Right ventricle myocardium inferior (tissue), 1 donor: ENCODE data around the gene ZDHHC8. TPM values are rescaled to one million over a fixed set of nuclear protein-coding genes. Genes with fewer than 3 reads are reported as not detected.

Experiments used
- ATAC-seq: fragments of 200-7000 bp; cut with Tn5 transposase; one replicate; pipeline ENCODE4 v1.9.1; 2020; ENCODE audit warnings: mild to moderate bottlenecking, moderate library complexity
- DNase-seq: peaks from one replicate; pipeline ENCODE4 v3.0.0; 2021; ENCODE audit errors: missing footprints
- intact Hi-C: fragments of 100-400 bp; cut with DNase I; formaldehyde crosslinking; loops from one replicate; pipeline ENCODE4 v1.11.0; 2022
- total RNA-seq: library from RNA; stranded (reverse); fragmentation: NEBNext Ultra II Directional; extraction: Animal tissue kit (Norgen Biotek cat#: 25700); gene quantifications from one replicate; pipeline ENCODE4 v1.2.1, GENCODE V29; 2021
- donor health status: DM: no; HTN: yes; CAD: no; lungs with severe emphysema.

Gene ZDHHC8
- total RNA-seq, 1 donor from 2014 or later: 44.4 TPM

GRCh38 chr22:20165421-20165820 lies 33.8 kb downstream of the ZDHHC8 start:
- DNase-seq (no peak), ATAC-seq (no peak)
- intact Hi-C loops: no loop called here

GRCh38 chr22:20165913-20166312 lies 34.3 kb downstream of the ZDHHC8 start:
- DNase-seq (no peak), ATAC-seq (no peak)
- intact Hi-C loops: no loop called here

DNA sequence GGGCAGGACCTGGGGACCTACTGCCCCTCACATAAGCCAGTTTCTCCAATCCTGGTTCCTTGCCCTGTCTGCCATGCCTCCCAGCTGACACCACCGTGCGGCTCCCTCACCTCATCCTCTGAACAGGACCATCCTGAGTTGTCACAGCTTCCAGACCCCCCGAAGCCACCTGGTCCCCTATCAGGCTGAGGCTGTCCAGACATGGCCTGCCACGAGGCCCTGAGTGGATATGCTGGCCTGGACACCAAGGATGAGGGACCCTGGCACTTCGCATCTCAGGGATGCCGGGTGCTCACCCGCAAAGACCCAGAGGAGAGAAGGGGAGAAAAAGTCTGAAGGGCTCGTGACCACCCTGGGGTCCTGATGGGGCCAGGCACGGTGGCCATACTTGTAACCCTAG lies 35.1 kb downstream of the ZDHHC8 start:
- intact Hi-C loops: no loop called here
- no peak for ATAC-seq
- DNase-seq: no peak

- DNase-seq (no peak), ATAC-seq (no peak)
- intact Hi-C loops: no loop called here
Measured at GRCh38 chr22:20167643-20168322, 36.2 kb downstream of the ZDHHC8 start.

DNA sequence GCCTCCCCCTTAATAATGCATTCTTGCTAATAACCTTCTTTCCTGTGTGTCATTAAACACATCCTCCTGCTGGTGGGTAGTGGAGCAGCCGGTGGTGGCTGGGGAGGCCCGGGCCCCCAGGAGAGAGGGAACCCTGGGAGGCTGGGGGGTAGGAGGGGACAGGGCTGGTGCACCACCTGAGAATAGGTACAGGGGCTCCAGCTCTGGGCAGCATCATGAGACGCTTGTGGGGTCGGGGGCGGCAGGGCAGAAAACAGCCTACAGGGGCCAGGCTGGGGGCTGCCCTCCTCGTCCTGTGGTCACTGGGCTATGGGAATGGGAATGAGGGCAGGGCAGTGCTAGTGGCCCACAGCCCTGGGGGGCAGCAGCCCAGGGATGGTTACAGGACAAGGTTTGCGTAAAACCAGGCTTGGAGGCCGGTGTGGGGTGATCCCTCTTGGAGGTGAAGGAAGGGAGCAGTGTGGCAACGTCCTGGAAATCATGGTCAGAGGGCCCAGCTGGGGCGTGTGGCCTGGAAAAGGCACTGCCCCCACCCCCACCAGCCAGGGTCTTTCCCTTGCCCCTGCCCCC lies 37.7 kb downstream of the ZDHHC8 start:
- intact Hi-C loops: no loop called here
- no peak for DNase-seq
- no peak for ATAC-seq

DNA sequence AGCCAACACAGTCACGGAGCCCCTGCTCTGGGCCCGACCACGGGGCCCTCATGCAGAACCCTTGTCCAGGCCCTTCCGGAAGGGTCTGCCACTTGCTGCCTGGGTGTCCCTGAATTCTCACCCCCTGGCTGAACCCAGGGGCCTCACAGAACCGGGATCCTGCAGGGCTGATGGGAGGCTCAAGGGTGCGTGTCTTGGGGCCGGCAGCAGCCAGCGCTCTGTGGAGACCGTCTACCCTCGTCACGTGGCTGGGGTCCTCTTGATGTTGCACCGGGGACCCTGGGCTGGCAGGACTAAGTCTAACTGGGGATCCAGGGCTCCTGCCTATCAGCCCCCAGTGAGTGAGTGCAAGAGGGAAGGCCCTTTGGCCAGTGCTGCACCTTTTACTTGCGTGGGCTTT lies 38.6 kb downstream of the ZDHHC8 start:
- ATAC-seq: no peak
- intact Hi-C loops: no loop called here
- no peak for DNase-seq

GRCh38 chr22:20171288-20172140 lies 39.9 kb downstream of the ZDHHC8 start:
- no peak for ATAC-seq
- intact Hi-C loops: no loop called here
- no peak for DNase-seq

- intact Hi-C loops: no loop called here
- ATAC-seq: no peak
- no peak for DNase-seq
Measured at GRCh38 chr22:20172141-20172613, 40.6 kb downstream of the ZDHHC8 start.

GRCh38 chr22:20173246-20173645 lies 41.6 kb downstream of the ZDHHC8 start:
- no peak for ATAC-seq
- DNase-seq: no peak
- intact Hi-C loops: no loop called here

DNA sequence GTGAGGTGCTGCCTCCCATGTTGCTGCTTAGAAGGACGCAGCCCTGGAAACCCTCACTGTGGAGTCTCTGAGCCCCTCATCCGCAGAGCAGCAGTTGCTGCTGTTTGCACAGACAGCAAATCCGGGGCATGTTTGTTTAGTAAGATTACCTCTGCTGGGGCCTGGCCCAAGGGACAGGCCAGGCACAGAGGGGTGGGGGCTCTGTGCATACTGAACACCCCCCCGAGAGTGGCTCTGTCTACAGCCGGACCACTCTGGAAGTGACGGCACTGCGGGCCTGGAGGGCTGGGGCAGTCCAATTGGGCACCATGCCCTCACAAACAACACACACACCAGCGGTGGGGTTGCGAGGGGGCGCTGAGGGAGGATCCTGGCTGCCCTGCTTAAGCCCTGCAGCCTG lies 42.2 kb downstream of the ZDHHC8 start:
- ATAC-seq (no peak), DNase-seq (no peak)
- intact Hi-C loops: no loop called here

DNA sequence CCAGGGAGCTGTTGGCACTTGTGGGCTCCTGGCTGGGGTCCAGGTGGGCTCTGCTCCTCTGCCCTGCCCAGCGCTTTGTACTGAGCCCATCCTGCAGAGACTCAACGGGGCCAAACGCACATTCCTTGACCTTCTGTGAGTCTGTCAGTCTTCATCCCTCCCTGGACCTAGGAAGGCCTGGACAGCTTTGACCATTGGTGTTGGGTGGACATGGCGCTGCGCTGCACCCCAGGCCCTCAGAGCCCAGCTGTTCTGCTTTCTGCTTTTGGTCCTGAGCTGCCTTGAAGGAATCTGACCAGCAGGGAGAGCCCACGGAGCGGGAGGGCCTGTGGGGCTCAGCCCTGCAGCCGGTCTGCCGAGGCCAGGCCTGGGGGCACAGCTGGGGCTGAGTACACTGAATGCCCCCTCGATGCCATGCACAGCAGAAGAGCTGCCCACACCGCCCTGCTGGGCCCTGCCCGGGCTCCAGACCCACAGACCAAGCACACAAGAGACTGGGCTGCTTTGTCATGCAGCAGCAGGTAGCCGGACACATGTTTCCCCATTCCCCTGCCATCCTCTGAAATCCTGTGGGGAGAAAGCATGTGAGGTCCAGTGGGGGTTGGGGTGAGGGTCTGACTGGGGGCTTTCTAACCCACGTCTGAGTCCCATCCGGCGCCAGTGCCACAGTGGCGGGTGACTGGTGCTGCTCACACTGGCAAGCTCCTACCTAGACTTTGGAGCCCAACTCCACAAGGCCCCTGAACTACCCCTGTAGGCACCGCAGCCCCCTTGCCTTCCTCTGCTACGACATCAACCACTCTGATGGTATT lies 43.4 kb downstream of the ZDHHC8 start:
- ATAC-seq: no peak
- intact Hi-C loops: no loop called here
- DNase-seq: no peak

DNA sequence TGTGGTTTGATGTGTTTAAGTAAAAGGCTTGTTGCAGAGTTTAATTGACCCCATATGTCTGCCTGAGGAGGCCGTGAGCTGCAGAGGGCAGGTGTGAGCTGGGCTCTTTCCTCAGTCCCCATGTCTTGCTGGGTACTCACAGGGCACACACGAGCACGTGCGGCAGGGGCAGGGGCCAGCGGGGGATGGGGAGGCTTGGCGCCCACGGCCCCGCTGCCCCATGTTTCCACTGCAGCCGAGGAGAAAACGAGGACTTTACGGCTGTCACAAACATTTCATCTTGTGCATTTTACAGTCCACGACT lies 43.9 kb downstream of the ZDHHC8 start:
- intact Hi-C loops: no loop called here
- ATAC-seq (no peak), DNase-seq (no peak)

DNA sequence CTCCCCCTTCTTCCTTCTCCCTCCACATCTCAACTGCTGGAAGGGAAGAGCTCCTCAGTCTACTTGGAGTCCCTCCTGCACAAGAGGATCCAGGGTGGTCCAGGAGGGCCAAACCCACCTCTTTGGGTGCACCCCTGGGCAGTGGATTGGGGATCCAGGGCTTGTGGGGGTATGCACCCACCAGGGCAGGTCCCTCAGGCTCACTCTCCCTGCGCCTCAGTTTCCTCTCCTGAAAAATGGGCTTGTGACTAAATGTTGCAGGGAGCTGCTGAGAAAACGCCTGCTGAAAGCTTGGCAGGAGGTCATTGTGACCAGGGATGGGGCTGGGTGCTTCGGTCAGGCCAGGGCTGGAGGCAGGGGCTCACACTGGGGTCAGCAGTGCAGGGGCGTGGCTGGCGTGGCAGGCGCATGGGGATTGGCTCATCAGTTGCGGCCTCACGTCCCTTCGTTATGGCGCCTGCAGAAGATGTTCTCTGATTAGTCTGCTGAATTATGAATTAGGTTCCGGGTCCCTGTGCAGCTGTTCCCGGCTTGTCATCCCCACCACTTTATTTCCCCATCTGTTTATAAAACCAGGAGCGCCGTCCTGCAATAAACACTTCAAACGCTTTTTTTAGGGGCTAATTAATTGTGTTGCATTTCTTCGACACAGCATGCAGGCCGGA lies 44.9 kb downstream of the ZDHHC8 start:
- intact Hi-C loops: no loop called here
- no peak for DNase-seq
- no peak for ATAC-seq

DNA sequence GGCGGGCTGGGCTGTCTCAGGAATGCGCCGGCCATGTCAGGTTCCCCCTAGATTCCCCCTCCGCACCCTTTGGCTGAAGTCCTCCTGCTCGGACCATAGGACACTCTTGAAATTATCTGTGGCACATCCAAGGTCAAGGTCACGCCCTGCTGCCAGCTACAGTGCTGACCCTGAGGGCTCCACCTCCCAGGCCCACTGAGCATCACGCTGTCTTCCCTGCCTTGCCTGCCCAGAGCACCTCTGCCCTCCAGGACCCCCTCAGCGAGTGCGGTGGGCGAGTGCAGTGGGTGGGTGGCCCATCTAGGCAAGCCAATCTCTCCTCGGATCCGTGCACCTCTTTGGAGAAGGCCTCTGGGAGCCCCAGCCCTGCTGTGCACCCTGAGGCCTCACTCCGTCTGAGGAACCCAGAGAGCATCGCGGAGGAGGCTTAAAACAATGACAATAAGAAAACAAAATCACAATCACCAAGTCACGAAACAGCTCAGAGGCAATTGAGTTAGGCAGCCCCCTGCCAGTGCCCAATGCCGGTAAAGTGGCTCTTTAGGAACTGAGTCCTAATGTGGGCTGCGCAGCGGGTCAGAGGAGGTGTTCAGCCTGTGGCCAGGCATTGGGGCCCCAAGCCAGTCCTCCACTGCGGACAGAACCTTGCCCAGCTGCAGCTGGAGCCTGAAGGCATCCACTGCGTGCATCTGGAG lies 45.8 kb downstream of the ZDHHC8 start:
- intact Hi-C loops: no loop called here
- DNase-seq: no peak
- ATAC-seq: no peak

DNA sequence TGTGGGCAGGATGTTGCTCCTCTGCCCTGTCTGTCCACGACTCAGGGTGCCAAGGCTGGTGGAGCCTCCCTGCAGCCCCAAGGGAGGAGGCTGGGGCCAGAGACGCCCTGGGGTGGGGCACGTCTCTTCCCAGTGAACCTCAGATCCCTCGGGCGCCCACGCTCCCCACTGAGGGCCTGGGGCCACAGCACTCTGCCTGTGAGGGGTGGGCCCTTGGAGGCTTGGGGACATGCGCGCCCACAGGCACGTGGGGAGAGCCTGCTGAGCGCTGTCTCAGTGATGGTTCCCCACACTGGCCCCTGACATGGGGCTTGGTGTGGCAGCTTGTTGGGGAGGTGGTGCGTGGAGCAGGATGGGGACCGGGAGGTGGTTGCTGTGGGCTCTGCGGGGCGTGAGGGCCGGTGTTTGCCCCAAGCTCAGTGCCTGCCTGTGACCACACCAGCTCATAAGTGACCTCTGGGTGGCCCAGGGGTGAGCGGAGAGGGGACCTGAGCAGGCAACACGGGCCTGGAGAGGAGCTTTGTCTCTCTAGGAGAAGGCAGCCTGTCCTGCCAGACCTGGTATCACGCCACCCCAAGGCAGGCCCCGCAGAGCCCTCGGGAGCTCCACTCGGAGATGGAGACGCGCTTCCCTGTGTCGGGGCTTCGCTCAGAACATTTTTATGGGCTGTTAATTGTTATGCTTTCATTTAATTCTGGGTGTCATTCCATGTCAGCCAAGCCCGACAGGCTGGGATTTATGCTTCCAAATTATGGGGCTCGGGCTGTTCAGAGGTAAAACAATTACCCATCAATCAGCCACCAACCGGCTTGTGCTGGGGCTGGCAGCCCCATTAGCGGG lies 46.7 kb downstream of the ZDHHC8 start:
- DNase-seq (no peak), ATAC-seq (no peak)
- intact Hi-C loops: no loop called here

DNA sequence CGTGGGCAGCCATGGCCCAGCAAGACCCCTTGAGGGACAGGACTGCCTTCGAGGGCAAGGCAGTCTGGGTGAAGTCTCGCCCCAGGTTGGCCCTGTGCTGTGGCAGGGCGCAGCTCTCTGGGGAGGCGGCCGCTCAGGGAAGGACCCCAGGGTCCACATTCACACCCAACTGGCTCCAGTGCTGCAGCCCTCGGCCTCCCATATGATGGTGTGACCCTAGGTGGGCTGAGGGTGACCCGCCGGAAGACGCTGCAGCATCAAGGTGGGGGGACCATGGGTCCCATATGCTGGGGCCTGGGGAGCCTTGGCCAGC lies 47.3 kb downstream of the ZDHHC8 start:
- intact Hi-C loops: no loop called here
- ATAC-seq: no peak

DNA sequence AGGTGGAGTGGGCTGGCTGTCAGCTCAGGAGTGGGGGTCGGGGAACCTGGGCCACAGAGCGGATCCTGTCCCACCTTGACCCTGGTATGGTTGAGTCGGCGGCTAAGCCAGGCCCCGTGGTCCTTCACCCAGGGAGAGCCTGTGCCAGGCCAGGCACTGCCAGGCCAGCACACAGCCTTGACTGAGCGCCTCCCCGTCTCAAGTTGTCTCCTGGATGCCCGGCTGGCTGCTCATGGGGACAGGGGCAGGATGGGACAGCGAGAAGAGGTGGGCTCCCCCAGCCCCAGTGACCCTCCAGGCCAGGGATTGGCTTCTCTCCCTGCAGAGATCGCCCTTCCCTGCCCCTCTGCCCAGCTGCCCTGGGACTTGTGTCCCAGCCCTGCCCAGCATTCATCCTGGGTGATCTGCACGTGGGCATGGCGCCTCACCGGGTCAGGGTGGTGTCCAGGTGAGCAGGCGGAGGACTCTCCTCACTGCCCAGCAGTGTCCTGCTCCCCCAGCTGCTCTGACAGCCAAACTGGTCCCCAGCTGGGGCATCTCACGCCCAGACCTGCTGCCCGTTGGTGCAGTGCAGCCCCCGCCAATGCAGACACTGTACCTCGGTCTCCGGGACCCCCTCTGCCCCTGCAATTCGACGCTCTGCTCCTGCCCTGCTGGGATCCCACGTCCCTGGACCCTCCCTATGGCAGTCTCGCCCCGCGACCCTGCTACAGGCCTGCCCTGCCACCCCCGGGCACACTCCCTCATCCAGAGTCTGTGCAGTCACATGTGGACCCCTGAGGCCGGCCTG lies 48.0 kb downstream of the ZDHHC8 start:
- intact Hi-C loops: no loop called here
- ATAC-seq (no peak), DNase-seq (no peak)

More for the DNA sequence above, 47.3 kb downstream of the ZDHHC8 start:
- DNase-seq: no peak
